Measurements from ENCODE around the gene C1QTNF9.
"Not testable (repeated sequence)": the region's sequence is repeated elsewhere in the genome, so short reads cannot be mapped to it uniquely, and the experiment has no call there.

Gene C1QTNF9, protein sequence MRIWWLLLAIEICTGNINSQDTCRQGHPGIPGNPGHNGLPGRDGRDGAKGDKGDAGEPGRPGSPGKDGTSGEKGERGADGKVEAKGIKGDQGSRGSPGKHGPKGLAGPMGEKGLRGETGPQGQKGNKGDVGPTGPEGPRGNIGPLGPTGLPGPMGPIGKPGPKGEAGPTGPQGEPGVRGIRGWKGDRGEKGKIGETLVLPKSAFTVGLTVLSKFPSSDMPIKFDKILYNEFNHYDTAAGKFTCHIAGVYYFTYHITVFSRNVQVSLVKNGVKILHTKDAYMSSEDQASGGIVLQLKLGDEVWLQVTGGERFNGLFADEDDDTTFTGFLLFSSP

DNA sequence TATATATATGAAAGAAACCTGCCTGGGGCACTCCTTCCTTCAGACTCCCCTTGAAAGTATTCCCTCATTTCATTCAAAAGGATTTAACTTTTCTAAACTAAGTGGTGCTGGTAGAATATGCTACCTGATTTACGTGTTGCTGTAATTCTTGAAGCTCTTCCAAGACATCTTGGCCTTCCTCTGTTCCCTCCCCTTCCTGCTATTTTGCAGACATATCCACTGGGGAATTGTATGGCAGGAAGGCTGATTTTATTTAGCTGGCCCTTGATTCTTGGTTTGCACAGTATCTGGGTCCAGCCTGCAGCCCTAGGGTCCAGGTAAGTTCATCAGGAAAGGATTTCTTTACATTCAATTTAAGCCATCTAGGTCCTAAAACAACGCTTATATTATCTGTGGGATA, at the start of gene C1QTNF9:
C1QTNF9 (plus strand) TSS at position 281 of the 400 bp plus-strand sequence. CDS start 6,424 bp downstream, outside the sequence.
- not testable (repeated sequence) for H3K4me3 ChIP-seq (ENCODE audit: low read depth, low read length)

DNA sequence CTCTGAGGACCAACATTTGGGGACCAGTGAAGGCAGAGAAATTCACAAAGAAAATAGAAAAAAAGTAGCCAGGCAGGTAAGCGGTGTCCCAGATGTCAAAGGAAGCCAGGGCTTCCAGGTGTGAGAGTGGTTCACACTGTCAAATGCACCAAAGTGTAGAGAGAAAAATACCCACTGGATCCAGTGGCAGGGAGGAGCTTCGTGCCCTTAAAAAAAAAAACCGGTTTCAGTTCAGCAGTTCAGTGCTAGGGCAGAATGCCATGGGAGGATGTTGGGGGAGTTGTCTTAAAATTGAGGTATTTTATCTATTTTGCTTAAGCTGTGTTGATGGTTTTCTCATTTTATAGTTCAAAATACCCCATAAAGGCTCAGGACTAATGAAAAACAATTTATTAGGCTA, 47.8 kb upstream of the C1QTNF9 start:
- no peak overlapping the region for H3K4me3 ChIP-seq (ENCODE audit: low read depth, low read length)

DNA sequence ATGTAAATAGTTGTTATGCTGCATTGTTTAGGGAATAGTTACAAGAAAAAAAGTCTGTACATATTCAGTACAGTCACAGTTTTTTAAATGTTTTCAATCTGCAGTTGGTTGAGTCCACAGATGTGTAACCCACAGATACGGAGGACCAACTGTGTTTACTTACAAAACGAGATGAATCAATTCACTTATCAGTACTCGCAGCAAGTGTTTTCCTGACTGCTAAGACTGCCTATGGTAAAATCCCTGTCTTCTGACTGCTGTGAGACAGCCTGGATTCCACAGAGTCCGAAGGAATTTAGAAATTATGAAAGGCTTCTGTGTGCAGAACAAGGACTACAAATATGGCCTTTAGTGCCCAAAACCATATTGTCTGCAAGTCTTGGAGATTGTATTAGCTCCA, 45.7 kb upstream of the C1QTNF9 start:
- H3K4me3 ChIP-seq (ENCODE audit: low read depth, low read length): no peak overlapping the region

- no peak overlapping the region for H3K4me3 ChIP-seq (ENCODE audit: low read depth, low read length)
Observed at GRCh38 chr13:24264976-24265375, 44.4 kb upstream of the C1QTNF9 start.

- no peak overlapping the region for H3K4me3 ChIP-seq (ENCODE audit: low read depth, low read length)
Observed at GRCh38 chr13:24265453-24265852, 43.9 kb upstream of the C1QTNF9 start.

- no peak overlapping the region for H3K4me3 ChIP-seq (ENCODE audit: low read depth, low read length)
Observed at GRCh38 chr13:24267274-24267673, 42.1 kb upstream of the C1QTNF9 start.

DNA sequence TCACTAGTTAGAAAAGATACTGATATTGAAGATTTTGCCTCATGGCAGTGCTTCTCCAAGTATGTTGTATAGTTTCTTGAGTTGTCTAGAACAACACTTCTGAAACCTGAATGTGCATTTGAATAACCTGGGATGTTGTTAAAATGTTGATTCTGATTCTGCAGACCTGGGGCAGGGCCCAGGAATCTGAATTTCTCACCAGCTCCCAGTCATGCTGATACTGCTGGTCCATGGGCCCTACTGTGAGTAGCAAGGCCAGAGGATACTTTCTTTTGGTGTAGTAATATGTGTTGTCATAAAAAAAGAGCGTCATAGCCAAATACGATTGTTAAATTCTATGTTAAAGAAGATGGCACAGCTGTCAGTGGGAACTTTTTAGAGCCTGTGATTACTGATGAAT, 41.6 kb upstream of the C1QTNF9 start:
- no peak overlapping the region for H3K4me3 ChIP-seq (ENCODE audit: low read depth, low read length)

- no peak overlapping the region for H3K4me3 ChIP-seq (ENCODE audit: low read depth, low read length)
Observed at GRCh38 chr13:24269821-24270220, 39.6 kb upstream of the C1QTNF9 start.

DNA sequence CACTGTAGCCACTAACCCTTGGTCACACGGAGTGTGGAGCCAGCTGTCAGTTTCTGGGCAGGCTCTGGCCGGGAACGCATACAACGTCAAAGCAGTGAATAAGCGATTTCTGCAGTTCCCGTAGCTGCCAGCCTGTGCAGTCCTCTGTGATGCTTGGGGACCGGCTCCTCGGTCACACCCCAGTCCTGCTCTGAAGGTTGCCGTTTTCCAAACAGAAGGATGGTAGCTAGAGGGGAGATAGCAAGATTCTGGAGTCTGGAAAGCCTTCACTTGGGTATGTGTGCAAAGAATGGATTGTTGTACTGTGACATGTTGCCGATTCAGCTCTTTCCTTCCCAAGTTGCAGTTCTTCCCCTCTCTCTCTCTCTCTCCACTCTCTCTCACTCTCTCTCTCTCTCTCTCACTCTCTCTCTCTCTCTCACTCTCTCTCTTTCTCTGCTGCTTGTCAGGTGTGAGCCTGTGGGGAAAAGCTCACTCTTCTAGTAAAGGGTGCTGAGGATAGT, 38.7 kb upstream of the C1QTNF9 start:
- H3K4me3 ChIP-seq (ENCODE audit: low read depth, low read length): no peak overlapping the region

- no peak overlapping the region for H3K4me3 ChIP-seq (ENCODE audit: low read depth, low read length)
Observed at GRCh38 chr13:24271231-24271600, 38.2 kb upstream of the C1QTNF9 start.

DNA sequence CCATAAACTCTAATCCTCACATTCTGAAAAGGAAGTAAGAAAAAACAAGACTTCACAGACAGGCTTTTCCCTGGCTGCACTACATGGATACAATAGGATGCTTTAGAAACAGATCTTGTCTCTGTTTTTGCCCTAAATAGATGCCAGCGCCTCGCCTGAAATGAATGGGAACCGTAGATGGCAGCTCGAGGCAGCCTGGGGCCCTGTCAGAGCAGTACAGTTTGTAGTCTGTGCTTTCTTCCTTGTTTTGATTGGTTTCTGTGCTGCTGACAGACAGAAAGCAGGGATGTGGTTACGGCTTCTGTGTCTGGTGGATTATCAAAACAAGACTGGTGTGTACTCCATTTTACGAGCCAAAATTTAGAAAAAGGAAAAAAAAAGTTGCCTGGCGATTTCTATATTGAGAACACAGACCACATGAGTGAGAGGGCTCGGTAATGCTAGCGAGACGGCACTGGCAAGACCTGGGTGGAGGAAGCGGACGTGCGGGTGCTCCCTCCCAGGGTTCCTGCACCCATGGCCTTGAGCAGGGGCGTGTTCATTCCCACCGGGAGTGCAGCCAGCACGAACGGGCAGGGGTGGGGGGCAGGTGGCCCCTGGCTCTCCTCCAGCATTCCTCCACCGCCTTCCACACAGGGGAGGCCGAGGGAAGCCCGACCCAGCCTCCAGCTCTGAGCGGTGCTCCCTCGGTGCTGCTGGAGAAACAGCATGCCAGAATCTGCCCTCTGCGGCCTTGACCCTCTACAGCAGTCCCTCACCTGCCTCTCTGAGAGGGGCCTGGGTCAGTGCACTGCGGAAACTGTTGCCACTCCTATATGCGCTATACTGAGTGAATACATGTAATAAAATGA, 37.6 kb upstream of the C1QTNF9 start:
- H3K4me3 ChIP-seq (ENCODE audit: low read depth, low read length): no peak overlapping the region

DNA sequence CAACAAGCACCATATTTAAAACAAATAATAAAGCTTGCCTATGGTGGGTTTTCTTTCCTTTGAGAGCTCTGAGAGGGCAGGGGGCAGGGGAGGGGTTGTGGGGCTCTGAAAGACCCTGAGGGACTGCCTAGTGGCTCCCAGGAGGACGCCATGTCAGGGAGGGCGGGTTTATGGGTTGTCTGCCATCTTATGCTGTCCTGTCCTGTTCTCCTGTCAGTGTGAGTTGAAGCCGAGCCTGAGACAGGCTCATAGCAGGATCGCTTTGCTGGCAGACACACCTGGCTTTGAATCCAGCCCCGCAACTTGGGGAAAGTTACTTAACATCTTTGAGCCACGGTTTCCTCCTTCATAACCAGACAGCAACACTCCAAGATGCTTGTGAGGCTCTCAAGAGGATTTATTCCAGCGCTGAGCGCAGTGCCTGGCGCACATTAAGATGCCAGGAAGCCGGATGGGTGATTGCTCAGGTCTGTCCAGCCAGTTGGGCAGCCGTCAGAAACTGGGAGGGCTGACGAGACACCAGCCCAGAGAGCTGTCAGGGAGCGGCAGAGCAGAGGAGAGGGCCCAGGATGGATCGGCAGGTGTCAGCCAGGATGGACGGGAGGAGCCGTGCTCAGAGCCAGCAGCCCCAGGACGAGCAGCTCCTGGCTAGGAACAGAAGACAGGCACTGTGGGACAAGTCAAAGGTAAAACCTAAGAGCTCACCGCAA, 36.8 kb upstream of the C1QTNF9 start:
- no peak overlapping the region for H3K4me3 ChIP-seq (ENCODE audit: low read depth, low read length)

GRCh38 chr13:24273926-24274325, 35.5 kb upstream of the C1QTNF9 start:
- no peak overlapping the region for H3K4me3 ChIP-seq (ENCODE audit: low read depth, low read length)

- H3K4me3 ChIP-seq (ENCODE audit: low read depth, low read length): no peak overlapping the region
Observed at GRCh38 chr13:24274452-24275021, 34.8 kb upstream of the C1QTNF9 start.

DNA sequence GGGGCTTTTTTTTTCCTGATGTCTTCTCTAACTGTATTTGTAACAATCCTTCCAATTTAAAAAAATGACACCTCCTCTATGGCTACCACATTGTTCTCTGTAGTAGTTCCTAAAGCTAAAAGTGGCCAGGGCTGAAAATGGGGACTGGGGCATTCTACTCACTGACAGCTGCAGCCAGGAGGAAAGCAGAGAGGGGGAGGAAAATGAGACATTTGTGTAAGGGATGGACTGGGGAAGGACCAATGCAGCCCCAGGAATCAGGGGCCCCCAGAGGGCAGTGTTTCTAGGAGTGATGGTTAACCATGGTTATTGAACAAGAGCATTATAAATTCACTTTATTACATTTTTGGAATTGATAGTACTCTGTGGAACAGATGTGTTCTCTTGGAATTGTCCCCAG, 34.3 kb upstream of the C1QTNF9 start:
- H3K4me3 ChIP-seq (ENCODE audit: low read depth, low read length): no peak overlapping the region

DNA sequence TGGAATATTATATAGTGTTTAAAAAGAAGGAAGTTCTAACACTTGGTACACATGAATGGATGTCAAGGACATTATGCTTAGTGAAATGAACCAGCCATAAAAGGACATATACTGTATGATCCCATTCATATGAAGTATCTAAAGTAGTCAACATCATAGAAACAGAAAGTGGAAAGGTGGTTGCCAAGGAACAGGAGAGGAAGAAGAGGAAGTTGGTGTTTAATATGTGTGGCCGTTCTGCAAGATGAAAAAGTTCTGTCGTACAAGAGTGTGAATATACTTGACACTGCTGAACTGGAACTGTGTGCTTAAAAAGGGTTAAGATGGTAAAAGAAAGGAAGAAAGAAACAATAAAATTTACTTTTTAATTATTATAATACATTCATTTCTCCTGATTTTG, 33.1 kb upstream of the C1QTNF9 start:
- no peak overlapping the region for H3K4me3 ChIP-seq (ENCODE audit: low read depth, low read length)

DNA sequence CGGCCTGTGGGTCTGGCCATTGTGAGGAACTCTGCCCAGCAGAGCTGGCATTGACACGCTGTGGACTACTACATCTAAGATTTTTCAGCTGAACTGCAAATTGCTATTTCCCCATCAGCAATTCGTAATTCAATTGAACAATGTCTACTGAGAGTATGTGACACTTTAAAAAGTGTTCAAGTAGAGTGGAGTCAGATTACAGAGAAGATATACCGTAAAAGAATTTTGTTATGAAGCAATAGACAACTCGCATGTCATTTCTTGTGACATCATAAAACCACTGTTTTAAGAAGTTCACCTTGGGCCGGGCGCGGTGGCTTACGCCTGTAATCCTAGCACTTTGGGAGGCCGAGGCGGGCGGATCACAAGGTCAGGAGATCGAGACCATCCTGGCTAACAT, 32.5 kb upstream of the C1QTNF9 start:
- H3K4me3 ChIP-seq (ENCODE audit: low read depth, low read length): no peak overlapping the region

DNA sequence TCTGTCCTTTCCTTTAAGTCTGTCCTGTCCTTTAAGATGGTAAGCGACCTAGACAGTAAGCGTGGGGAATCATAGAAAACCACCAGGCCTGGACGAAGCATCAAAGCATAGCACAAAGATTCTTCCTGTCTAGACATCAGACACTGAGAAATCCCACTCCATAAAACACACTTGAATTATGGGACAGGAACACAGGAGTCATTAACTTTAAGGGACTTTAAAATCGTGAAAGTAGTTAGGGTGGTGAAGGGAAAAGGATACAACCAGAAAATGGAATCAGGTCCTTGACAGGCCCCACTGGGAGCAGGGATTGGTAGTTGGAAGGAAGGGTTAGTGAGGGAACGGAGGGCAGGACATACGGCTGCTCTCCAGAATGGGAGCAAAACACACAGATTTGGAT, 31.6 kb upstream of the C1QTNF9 start:
- H3K4me3 ChIP-seq (ENCODE audit: low read depth, low read length): no peak overlapping the region

DNA sequence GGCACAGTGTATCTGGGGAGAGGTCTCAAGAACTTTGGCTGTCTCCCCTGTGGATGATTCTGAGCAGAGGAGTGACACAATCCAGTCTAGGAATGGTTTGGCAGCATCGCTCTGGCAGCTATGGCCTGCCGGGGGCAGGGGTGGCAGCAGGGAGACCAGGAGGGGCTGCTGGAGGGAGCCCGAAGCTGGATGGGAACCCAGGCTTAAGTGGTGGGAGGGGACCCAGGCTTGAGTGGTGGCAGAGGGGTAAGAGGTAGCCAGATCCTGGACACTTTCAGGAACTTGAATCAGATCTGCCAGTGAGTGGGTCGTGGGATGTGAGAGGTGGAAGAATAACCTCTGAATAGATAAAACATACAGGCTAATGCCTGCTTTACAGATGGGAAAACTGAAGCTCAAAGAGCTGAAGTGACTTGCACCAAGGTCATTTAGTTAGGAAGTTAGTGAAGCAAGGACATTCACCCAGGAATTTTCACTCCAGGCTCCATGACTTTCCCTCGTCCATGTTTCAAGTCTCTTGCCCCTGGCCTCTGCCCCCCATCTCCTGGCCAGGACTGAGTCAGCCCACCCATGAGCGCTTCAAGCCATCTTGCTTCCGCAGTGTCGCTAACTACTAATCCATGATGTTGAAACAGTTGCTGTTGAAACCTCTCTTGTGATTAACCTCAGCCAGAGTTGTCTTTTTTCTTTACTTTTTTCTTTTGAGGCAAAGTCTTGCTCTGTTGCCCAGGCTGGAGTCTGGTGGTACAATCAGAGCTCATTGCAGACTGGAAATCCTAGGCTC, 29.9 kb upstream of the C1QTNF9 start:
- H3K4me3 ChIP-seq (ENCODE audit: low read depth, low read length): no peak overlapping the region

- H3K4me3 ChIP-seq (ENCODE audit: low read depth, low read length): no peak overlapping the region
Observed at GRCh38 chr13:24280720-24281119, 28.7 kb upstream of the C1QTNF9 start.
